ENCODE results near the gene ZNF606. TPM values are rescaled to one million over a fixed set of nuclear protein-coding genes. Genes with fewer than 3 reads are reported as not detected.

ZNF606 gene
- total RNA-seq, 2 experiments from 2014 or later = 4.5 to 4.7 TPM

- Mint-ChIP-seq H3K9me3 (peaks cover 40% of the 10 kb centered on the region), H3K4me3 (peak within 1 kb of the TSS; percentile 91), H3K27me3 (ENCODE audit: low read depth) (no peaks in the 10 kb centered on the region), H3K36me3 (ENCODE audit: low read depth) (peaks cover 45% of the 10 kb centered on the region), H3K27ac (peak within 1 kb of the TSS; percentile 87), H3K4me1 (ENCODE audit: low read depth) (peaks cover 17% of the 10 kb centered on the region)
- CTCF ChIA-PET = no interaction called here
- intact Hi-C loops (cut with micrococcal nuclease) = loop anchor here (1.0 to 2.0 kb wide), 3 partner anchors 31 to 203 kb away; partner anchors contain the start of genes ZNF329, ZNF417 and ZNF606
- DNase-seq = peak; percentile 93
Measured at GRCh38 chr19:57947419-57948134, 55.0 kb downstream of the ZNF606 start, which contains the start of gene ZNF256. Gene ZNF256, minus strand, starts transcription at chr19:57947706. Its CDS starts 232 bp downstream, at chr19:57947474.

- Mint-ChIP-seq H3K4me1 (ENCODE audit: low read depth) (peaks cover 17% of the 10 kb centered on the region), H3K27me3 (ENCODE audit: low read depth) (no peaks in the 10 kb centered on the region), H3K36me3 (ENCODE audit: low read depth) (peaks cover 50% of the 10 kb centered on the region), H3K4me3 (peak overlapping the region; percentile 91), H3K9me3 (peaks cover 46% of the 10 kb centered on the region), H3K27ac (peak overlapping the region; percentile 87)
- CTCF ChIA-PET = no interaction called here
- DNase-seq = no peak
- intact Hi-C loops (cut with micrococcal nuclease) = loop anchor here (1.0 to 2.0 kb wide), 3 partner anchors 31 to 203 kb away; partner anchors contain the start of genes ZNF329, ZNF417 and ZNF606
Measured at GRCh38 chr19:57947088-57947418, 55.6 kb downstream of the ZNF606 start.

- Mint-ChIP-seq H3K36me3 (ENCODE audit: low read depth) (peaks cover 56% of the 10 kb centered on the region), H3K27ac (no peak overlapping the region), H3K4me3 (peak overlapping the region; percentile 91), H3K9me3 (peaks cover 50% of the 10 kb centered on the region), H3K27me3 (ENCODE audit: low read depth) (no peaks in the 10 kb centered on the region), H3K4me1 (ENCODE audit: low read depth) (peaks cover 17% of the 10 kb centered on the region)
- no peak for DNase-seq
- CTCF ChIA-PET = no interaction called here
- intact Hi-C loops (cut with micrococcal nuclease) = loop anchor here (2.0 kb wide), 1 partner anchor 56 kb away; the partner anchor contains the start of gene ZNF606
Measured at GRCh38 chr19:57946316-57946715, 56.3 kb downstream of the ZNF606 start.

GRCh38 chr19:57941593-57941992 is 61.0 kb downstream of the ZNF606 start:
- Mint-ChIP-seq H3K4me1 (ENCODE audit: low read depth) (peaks cover 11% of the 10 kb centered on the region), H3K27ac (no peak overlapping the region), H3K36me3 (ENCODE audit: low read depth) (peaks cover 85% of the 10 kb centered on the region), H3K9me3 (peaks cover 68% of the 10 kb centered on the region), H3K4me3 (no peak overlapping the region), H3K27me3 (ENCODE audit: low read depth) (no peaks in the 10 kb centered on the region)
- DNase-seq = no peak
- CTCF ChIA-PET = no interaction called here
- intact Hi-C loops (cut with micrococcal nuclease) = no loop called here

GRCh38 chr19:57935731-57936130 is 66.9 kb downstream of the ZNF606 start:
- intact Hi-C loops (cut with micrococcal nuclease) = no loop called here
- peaks cover 2% of the 10 kb centered on the region for H3K4me1 Mint-ChIP-seq (ENCODE audit: low read depth)
- H3K27me3 Mint-ChIP-seq (ENCODE audit: low read depth) = no peaks in the 10 kb centered on the region
- CTCF ChIA-PET = no interaction called here
- no peak for DNase-seq
- peaks cover 68% of the 10 kb centered on the region for H3K36me3 Mint-ChIP-seq (ENCODE audit: low read depth)
- no peak overlapping the region for H3K4me3 Mint-ChIP-seq
- no peak overlapping the region for H3K27ac Mint-ChIP-seq
- peaks cover 52% of the 10 kb centered on the region for H3K9me3 Mint-ChIP-seq

- CTCF ChIA-PET = no interaction called here
- H3K36me3 Mint-ChIP-seq (ENCODE audit: low read depth) = peaks cover 72% of the 10 kb centered on the region
- intact Hi-C loops (cut with micrococcal nuclease) = no loop called here
- no peaks in the 10 kb centered on the region for H3K27me3 Mint-ChIP-seq (ENCODE audit: low read depth)
- peaks cover 54% of the 10 kb centered on the region for H3K9me3 Mint-ChIP-seq
- peak within 1 kb of the TSS; percentile 15 for H3K27ac Mint-ChIP-seq
- peaks cover 2% of the 10 kb centered on the region for H3K4me1 Mint-ChIP-seq (ENCODE audit: low read depth)
- DNase-seq = peak; percentile 67
- H3K4me3 Mint-ChIP-seq = peak within 1 kb of the TSS; percentile 79
Measured at GRCh38 chr19:57934820-57935665, 67.6 kb downstream of the ZNF606 start, which contains the start of gene ZNF418. Gene ZNF418, minus strand, starts transcription at chr19:57935402. Its CDS starts 1,580 bp downstream, at chr19:57933822.

- Mint-ChIP-seq H3K4me1 (ENCODE audit: low read depth) (no peaks in the 10 kb centered on the region), H3K4me3 (no peak overlapping the region), H3K9me3 (peaks cover 54% of the 10 kb centered on the region), H3K27me3 (ENCODE audit: low read depth) (no peaks in the 10 kb centered on the region), H3K27ac (no peak overlapping the region), H3K36me3 (ENCODE audit: low read depth) (peaks cover 52% of the 10 kb centered on the region)
- DNase-seq = no peak
- intact Hi-C loops (cut with micrococcal nuclease) = no loop called here
- CTCF ChIA-PET = no interaction called here
Measured at GRCh38 chr19:57927587-57927986, 75.0 kb downstream of the ZNF606 start.

Other genes starting within 250 kb of the ZNF606 start
- 10 to 100 TPM; 14.5 to 14.9 TPM for gene ZNF586, start 233.1 kb downstream of the ZNF606 start, total RNA-seq
- gene ZNF552, start 187.9 kb downstream of the ZNF606 start, total RNA-seq = 1 to 10 TPM; 3.9 to 4.4 TPM
- 1 to 10 TPM; 8.7 to 9.2 TPM for gene ZNF587B, start 172.5 kb downstream of the ZNF606 start, total RNA-seq
- gene ZNF587, start 153.0 kb downstream of the ZNF606 start, total RNA-seq = 10 to 100 TPM; 17.5 to 20.2 TPM
- 10 to 100 TPM; 12.7 to 13.3 TPM for gene ZNF814, start 113.8 kb downstream of the ZNF606 start, total RNA-seq
- 1 to 10 TPM; 7.8 to 8.3 TPM for gene ZNF417, start 86.2 kb downstream of the ZNF606 start, total RNA-seq
- gene ZNF418, start 67.4 kb downstream of the ZNF606 start, total RNA-seq = 1 to 10 TPM; 2.9 to 3.6 TPM
- 1 to 10 TPM; 4.4 to 4.7 TPM for gene ZNF256, start 55.1 kb downstream of the ZNF606 start, total RNA-seq
- gene C19orf18, start 28.3 kb downstream of the ZNF606 start, total RNA-seq = under 1 TPM in 1 of 2 experiments, not detected in 1; 0.31 TPM
- gene ZSCAN1, start 31.2 kb upstream of the ZNF606 start, total RNA-seq = not detected
- under 1 TPM; 0.54 to 0.62 TPM for gene ZNF135, start 56.5 kb upstream of the ZNF606 start, total RNA-seq
- 10 to 100 TPM; 25.7 to 26.1 TPM for gene ZSCAN18, start 95.4 kb upstream of the ZNF606 start, total RNA-seq
- gene ZNF329, start 148.0 kb upstream of the ZNF606 start, total RNA-seq = 1 to 10 TPM; 4.3 to 4.8 TPM
- gene ZNF274, start 180.2 kb upstream of the ZNF606 start, total RNA-seq = 10 to 100 TPM; 14.6 to 16.9 TPM
- gene ZNF544, start 226.1 kb upstream of the ZNF606 start, total RNA-seq = 10 to 100 TPM; 32.4 to 35.4 TPM